Karpas-422 (cell line): ENCODE measurements around the gene STARD7. TPM values are rescaled to one million over a fixed set of nuclear protein-coding genes. Genes with fewer than 3 reads are reported as not detected.
"Not testable (repeated sequence)": the region's sequence is repeated elsewhere in the genome, so short reads cannot be mapped to it uniquely, and the experiment has no call there.

ENCODE experiments used
- DNase-seq: peaks from one replicate; pipeline ENCODE4 v3.0.0-alpha.2; 2015
- H2AFZ ChIP-seq: fragments of 200-600 bp; sonication (generic); 2 replicates; pipeline ENCODE4 v1.6.1; 2014; ENCODE audit warnings: antibody characterized with exemption, low read length, mixed read lengths
- H3K27ac ChIP-seq: fragments of 200-600 bp; sonication (generic); 2 replicates; pipeline ENCODE4 v1.5.1; 2014; ENCODE audit warnings: mild to moderate bottlenecking, low read length, moderate library complexity
- H3K27me3 ChIP-seq: fragments of 200-600 bp; sonication (generic); 2 replicates; pipeline ENCODE4 v1.6.1; 2014; ENCODE audit warnings: low read length, mixed read lengths
- H3K36me3 ChIP-seq: fragments of 200-600 bp; sonication (generic); 2 replicates; pipeline ENCODE4 v1.6.1; 2014; ENCODE audit warnings: low read length, mixed read lengths; ENCODE audit not compliant: insufficient read depth
- H3K4me1 ChIP-seq: fragments of 200-600 bp; sonication (generic); 2 replicates; pipeline ENCODE4 v1.6.1; 2014; ENCODE audit warnings: mild to moderate bottlenecking, low read length, mixed read lengths
- H3K4me2 ChIP-seq: fragments of 200-600 bp; sonication (generic); 2 replicates; pipeline ENCODE4 v1.6.1; 2014; ENCODE audit warnings: low read length, low read depth, mild to moderate bottlenecking; ENCODE audit not compliant: poor library complexity, severe bottlenecking
- H3K4me3 ChIP-seq: fragments of 200-600 bp; sonication (generic); 2 replicates; pipeline ENCODE4 v1.5.1; 2014; ENCODE audit warnings: mild to moderate bottlenecking, antibody characterized with exemption, low read length, mixed read lengths
- H3K79me2 ChIP-seq: fragments of 200-600 bp; sonication (generic); 2 replicates; pipeline ENCODE4 v1.6.1; 2014; ENCODE audit warnings: mild to moderate bottlenecking, low read length, mixed read lengths
- H3K9ac ChIP-seq: fragments of 200-600 bp; sonication (generic); 2 replicates; pipeline ENCODE4 v1.6.0; 2014; ENCODE audit warnings: low read length
- H3K9me2 ChIP-seq: fragments of 200-600 bp; sonication (generic), shearing (Covaris generic); replicated peaks from 2 replicates; pipeline ENCODE4 v1.6.0; 2014; ENCODE audit warnings: mild to moderate bottlenecking, low read length, moderate library complexity; ENCODE audit not compliant: insufficient read depth
- H3K9me3 ChIP-seq: fragments of 300-700, 200-600 bp; sonication (generic); 2 replicates; pipeline ENCODE4 v1.6.1; 2014; ENCODE audit warnings: low read length, mixed read lengths
- H4K20me1 ChIP-seq: fragments of 200-600 bp; sonication (generic); 2 replicates; pipeline ENCODE4 v1.6.1; 2014; ENCODE audit warnings: mild to moderate bottlenecking, antibody characterized with exemption, low read length, low read depth; ENCODE audit not compliant: insufficient read depth
- total RNA-seq: library from RNA; depleted of rRNA; stranded (reverse); fragments of >200 nt; shearing (Covaris generic); gene quantifications from 2 replicates; pipeline ENCODE4 v1.2.3, GENCODE V29; 2014; ENCODE audit warnings: low replicate concordance

The STARD7 gene
- total RNA-seq, 1 experiment from 2014 or later = 167 TPM

- Histone ChIP-seq H3K4me2 (no peak overlapping the region), H4K20me1 (no peaks in the 10 kb centered on the region), H3K4me3 (no peak overlapping the region), H3K27me3 (no peaks in the 10 kb centered on the region), H3K27ac (no peak overlapping the region), H3K9me2 (no peaks in the 10 kb centered on the region), H3K36me3 (no peaks in the 10 kb centered on the region), H3K4me1 (peaks cover 24% of the 10 kb centered on the region), H2AFZ (no peak overlapping the region), H3K9ac (no peak overlapping the region), H3K9me3 (no peaks in the 10 kb centered on the region), H3K79me2 (peaks cover 26% of the 10 kb centered on the region)
- DNase-seq = no peak
Observed at GRCh38 chr2:96231316-96231715, 22.7 kb upstream of the STARD7 start.

- peak; percentile 64 for DNase-seq
- Histone ChIP-seq H4K20me1 (no peaks in the 10 kb centered on the region), H3K27me3 (no peaks in the 10 kb centered on the region), H3K9me3 (no peaks in the 10 kb centered on the region), H3K9ac (peak overlapping the region; percentile 13; the same call in 1 of the 2 replicates), H3K4me1 (peaks cover 15% of the 10 kb centered on the region), H3K4me3 (no peak overlapping the region), H2AFZ (0 out of 2 replicates have a peak overlapping the region, but pooled peaks have one; percentile 6), H3K9me2 (no peaks in the 10 kb centered on the region), H3K79me2 (peaks cover 33% of the 10 kb centered on the region), H3K4me2 (peak overlapping the region; percentile 37), H3K27ac (peak overlapping the region; percentile 71), H3K36me3 (no peaks in the 10 kb centered on the region)
Observed at GRCh38 chr2:96225016-96225533, 16.4 kb upstream of the STARD7 start.

GRCh38 chr2:96221106-96221505 is 12.5 kb upstream of the STARD7 start:
- Histone ChIP-seq H3K4me1 (peaks cover 19% of the 10 kb centered on the region), H3K79me2 (peaks cover 19% of the 10 kb centered on the region; the same call in 1 of the 2 replicates)
- not testable (repeated sequence) for H3K9me3 ChIP-seq, H2AFZ ChIP-seq, H3K4me2 ChIP-seq, H4K20me1 ChIP-seq, H3K36me3 ChIP-seq, H3K27me3 ChIP-seq, H3K9ac ChIP-seq, H3K27ac ChIP-seq, H3K4me3 ChIP-seq, H3K9me2 ChIP-seq, DNase-seq

GRCh38 chr2:96219959-96220358 is 11.3 kb upstream of the STARD7 start:
- not testable (repeated sequence) for H4K20me1 ChIP-seq, H3K9me3 ChIP-seq, H3K27ac ChIP-seq, H3K9me2 ChIP-seq, DNase-seq, H3K36me3 ChIP-seq, H3K4me3 ChIP-seq, H3K4me2 ChIP-seq, H2AFZ ChIP-seq, H3K9ac ChIP-seq, H3K27me3 ChIP-seq
- H3K79me2 ChIP-seq = peaks cover 18% of the 10 kb centered on the region; the same call in 1 of the 2 replicates
- H3K4me1 ChIP-seq = peaks cover 13% of the 10 kb centered on the region

GRCh38 chr2:96218508-96219131 is 10.0 kb upstream of the STARD7 start:
- no peak overlapping the region for H3K9ac ChIP-seq
- H3K79me2 ChIP-seq = peaks cover 18% of the 10 kb centered on the region; the same call in 1 of the 2 replicates
- no peak for DNase-seq

GRCh38 chr2:96214554-96214953 is 5.9 kb upstream of the STARD7 start:
- peaks cover 46% of the 10 kb centered on the region for H3K79me2 ChIP-seq
- no peak overlapping the region for H3K9ac ChIP-seq
- H2AFZ ChIP-seq = no peak overlapping the region

More at GRCh38 chr2:96218508-96219131, 10.0 kb upstream of the STARD7 start:
- Histone ChIP-seq H3K27me3 (no peaks in the 10 kb centered on the region), H3K4me3 (no peak overlapping the region), H3K4me1 (peaks cover 8% of the 10 kb centered on the region), H3K9me3 (no peaks in the 10 kb centered on the region), H4K20me1 (no peaks in the 10 kb centered on the region), H3K9me2 (no peaks in the 10 kb centered on the region), H3K36me3 (no peaks in the 10 kb centered on the region), H3K4me2 (no peak overlapping the region), H2AFZ (no peak overlapping the region), H3K27ac (no peak overlapping the region)

GRCh38 chr2:96213379-96213778 is 4.8 kb upstream of the STARD7 start:
- Histone ChIP-seq H2AFZ (no peak overlapping the region), H3K27me3 (no peaks in the 10 kb centered on the region), H3K9me2 (no peaks in the 10 kb centered on the region), H3K79me2 (peaks cover 54% of the 10 kb centered on the region), H3K27ac (no peak overlapping the region), H3K4me1 (peaks cover 36% of the 10 kb centered on the region), H3K36me3 (no peaks in the 10 kb centered on the region), H3K9me3 (no peaks in the 10 kb centered on the region), H3K4me3 (no peak overlapping the region), H3K4me2 (no peak overlapping the region), H4K20me1 (no peaks in the 10 kb centered on the region), H3K9ac (no peak overlapping the region)
- no peak for DNase-seq

More at GRCh38 chr2:96214554-96214953, 5.9 kb upstream of the STARD7 start:
- no peaks in the 10 kb centered on the region for H4K20me1 ChIP-seq
- no peaks in the 10 kb centered on the region for H3K27me3 ChIP-seq
- H3K27ac ChIP-seq = no peak overlapping the region
- no peak for DNase-seq
- H3K4me1 ChIP-seq = peaks cover 32% of the 10 kb centered on the region
- H3K4me3 ChIP-seq = no peak overlapping the region
- H3K4me2 ChIP-seq = no peak overlapping the region
- no peaks in the 10 kb centered on the region for H3K36me3 ChIP-seq
- H3K9me2 ChIP-seq = no peaks in the 10 kb centered on the region
- no peaks in the 10 kb centered on the region for H3K9me3 ChIP-seq

- Histone ChIP-seq H3K9ac (no peak overlapping the region), H3K4me2 (no peak overlapping the region), H2AFZ (no peak overlapping the region), H3K27ac (no peak overlapping the region), H3K4me1 (peaks cover 38% of the 10 kb centered on the region), H3K27me3 (no peaks in the 10 kb centered on the region), H3K79me2 (peaks cover 65% of the 10 kb centered on the region), H3K4me3 (no peak overlapping the region), H3K9me3 (no peaks in the 10 kb centered on the region), H4K20me1 (peaks cover 7% of the 10 kb centered on the region), H3K36me3 (peaks cover under 1% of the 10 kb centered on the region; the same call in 1 of the 2 replicates), H3K9me2 (no peaks in the 10 kb centered on the region)
- no peak for DNase-seq
Observed at GRCh38 chr2:96212339-96212738, 3.7 kb upstream of the STARD7 start.
